H9 (cell line): ENCODE measurements around the gene CHEK1. TPM values are rescaled to one million over a fixed set of nuclear protein-coding genes. Genes with fewer than 3 reads are reported as not detected.

Experiments
- DNase-seq: peaks from one replicate; pipeline ENCODE4 v3.0.0-alpha.2; 2017
- H2AFZ ChIP-seq: one replicate; pipeline ENCODE4 v1.6.1; 2013; ENCODE audit warnings: mild to moderate bottlenecking, low read length, control low read depth, moderate library complexity
- H2AK5ac ChIP-seq: 2 replicates; pipeline ENCODE4 v1.6.1; 2013; ENCODE audit warnings: low read length, control low read depth, mixed read lengths; ENCODE audit not compliant: insufficient read length
- H2BK120ac ChIP-seq: one replicate; pipeline ENCODE4 v1.6.1; 2013; ENCODE audit warnings: low read depth, mild to moderate bottlenecking, low read length, control low read depth, inconsistent platforms; ENCODE audit not compliant: poor library complexity, severe bottlenecking
- H2BK12ac ChIP-seq: 2 replicates; pipeline ENCODE4 v1.6.1; 2013; ENCODE audit warnings: low read length, control low read depth, mixed read lengths, low read depth; ENCODE audit not compliant: insufficient read length
- H2BK15ac ChIP-seq: 2 replicates; pipeline ENCODE4 v1.6.1; 2013; ENCODE audit warnings: low read depth, low read length, control low read depth
- H2BK20ac ChIP-seq: one replicate; pipeline ENCODE4 v1.6.1; 2013; ENCODE audit warnings: low read depth, mild to moderate bottlenecking, low read length, control low read depth, inconsistent platforms; ENCODE audit not compliant: poor library complexity, severe bottlenecking
- H2BK5ac ChIP-seq: 2 replicates; pipeline ENCODE4 v1.6.1; 2013; ENCODE audit warnings: low read length, control low read depth, mixed read lengths; ENCODE audit not compliant: insufficient read length
- H3K14ac ChIP-seq: 2 replicates; pipeline ENCODE4 v1.6.1; 2013; ENCODE audit warnings: low read length, control low read depth; ENCODE audit not compliant: insufficient read depth
- H3K18ac ChIP-seq: 2 replicates; pipeline ENCODE4 v1.6.1; 2013; ENCODE audit warnings: low read depth, mild to moderate bottlenecking, mixed read lengths, low read length, control low read depth; ENCODE audit not compliant: insufficient read length
- H3K23ac ChIP-seq: 2 replicates; pipeline ENCODE4 v1.6.1; 2013; ENCODE audit warnings: low read length, control low read depth, mixed read lengths, low read depth; ENCODE audit not compliant: insufficient read length
- H3K23me2 ChIP-seq: 2 replicates; pipeline ENCODE4 v1.6.1; 2013; ENCODE audit warnings: low read depth, mild to moderate bottlenecking, mixed read lengths, low read length, control low read depth; ENCODE audit not compliant: insufficient read length, poor library complexity, severe bottlenecking
- H3K27ac ChIP-seq: 2 replicates; pipeline ENCODE4 v1.5.1; 2013; ENCODE audit warnings: low read length, control low read depth, mixed read lengths, low read depth; ENCODE audit not compliant: insufficient read length
- H3K27me3 ChIP-seq: 2 replicates; pipeline ENCODE4 v1.6.1; 2013; ENCODE audit warnings: low read length, control low read depth, inconsistent platforms; ENCODE audit not compliant: insufficient read depth
- H3K4ac ChIP-seq: 2 replicates; pipeline ENCODE4 v1.6.1; 2013; ENCODE audit warnings: low read depth, mild to moderate bottlenecking, control low read depth, inconsistent platforms, low read length, moderate library complexity
- H3K4me1 ChIP-seq: 2 replicates; pipeline ENCODE4 v1.6.1; 2013; ENCODE audit warnings: low read length, control low read depth, inconsistent platforms; ENCODE audit not compliant: insufficient read depth
- H3K4me2 ChIP-seq: 2 replicates; pipeline ENCODE4 v1.6.1; 2013; ENCODE audit warnings: low read length, control low read depth, mixed read lengths; ENCODE audit not compliant: insufficient read length, insufficient read depth
- H3K56ac ChIP-seq: 2 replicates; pipeline ENCODE4 v1.6.1; 2013; ENCODE audit warnings: low read depth, mild to moderate bottlenecking, mixed read lengths, low read length, control low read depth; ENCODE audit not compliant: insufficient read length
- H3K79me1 ChIP-seq: 2 replicates; pipeline ENCODE4 v1.6.1; 2013; ENCODE audit warnings: low read depth, mild to moderate bottlenecking, moderate library complexity, low read length, control low read depth, inconsistent platforms; ENCODE audit not compliant: insufficient read depth, poor library complexity, severe bottlenecking
- H3K79me2 ChIP-seq: 2 replicates; pipeline ENCODE4 v1.6.1; 2013; ENCODE audit warnings: low read length, control low read depth, inconsistent platforms; ENCODE audit not compliant: insufficient read depth
- H3K9ac ChIP-seq: 2 replicates; pipeline ENCODE4 v1.6.1; 2013; ENCODE audit warnings: low read length, control low read depth, mixed read lengths; ENCODE audit not compliant: insufficient read length; ENCODE audit errors: extremely low read depth
- H3K9me3 ChIP-seq: one replicate; pipeline ENCODE4 v1.6.1; 2013; ENCODE audit warnings: low read depth, low read length, inconsistent platforms; ENCODE audit not compliant: control insufficient read depth
- H3T11ph ChIP-seq: one replicate; pipeline ENCODE4 v1.6.1; 2013; ENCODE audit warnings: mild to moderate bottlenecking, low read length, control low read depth, inconsistent platforms
- H4K20me1 ChIP-seq: one replicate; pipeline ENCODE4 v1.6.1; 2013; ENCODE audit not compliant: control insufficient read depth, insufficient read length, insufficient read depth
- H4K5ac ChIP-seq: 2 replicates; pipeline ENCODE4 v1.6.1; 2013; ENCODE audit warnings: low read depth, mild to moderate bottlenecking, mixed read lengths, low read length, control low read depth; ENCODE audit not compliant: insufficient read length
- H4K8ac ChIP-seq: replicated peaks from 2 replicates; pipeline ENCODE4 v1.6.1; 2013; ENCODE audit warnings: low read length, control low read depth, mixed read lengths, low read depth; ENCODE audit not compliant: insufficient read length
- H4K91ac ChIP-seq: 2 replicates; pipeline ENCODE4 v1.6.1; 2013; ENCODE audit warnings: low read depth, mild to moderate bottlenecking, moderate library complexity, mixed read lengths, low read length, control low read depth; ENCODE audit not compliant: insufficient read length
- H3K27ac Mint-ChIP-seq, 3 experiments: 2 replicates in 2 of 3; 3 replicates in 1 of 3; pipeline ENCODE4 v1.8.0; 2020 to 2021; ENCODE audit warnings: mixed read lengths in 3 of 3, mild to moderate bottlenecking in 1 of 3, moderate library complexity in 1 of 3
- H3K27me3 Mint-ChIP-seq: 2 replicates; pipeline ENCODE4 v1.8.0; 2021; ENCODE audit warnings: low read depth, mild to moderate bottlenecking, moderate library complexity, mixed read lengths
- H3K36me3 Mint-ChIP-seq, 3 experiments: 2 replicates in 2 of 3; 3 replicates in 1 of 3; pipeline ENCODE4 v1.8.0; 2020 to 2021; ENCODE audit warnings: low read depth in 3 of 3, mixed read lengths in 3 of 3; ENCODE audit not compliant: insufficient read depth in 1 of 3
- H3K4me1 Mint-ChIP-seq, 2 experiments: 2 replicates each; pipeline ENCODE4 v1.8.0; 2020; ENCODE audit warnings: mixed read lengths in 2 of 2
- H3K4me3 Mint-ChIP-seq, 2 experiments: 2 replicates in 1 of 2; 3 replicates in 1 of 2; pipeline ENCODE4 v1.8.0; 2020 to 2021; ENCODE audit warnings: mild to moderate bottlenecking in 2 of 2, mixed read lengths in 2 of 2, moderate library complexity in 1 of 2
- H3K9me3 Mint-ChIP-seq, 2 experiments: 2 replicates in 1 of 2; 3 replicates in 1 of 2; pipeline ENCODE4 v1.8.0; 2020; ENCODE audit warnings: mild to moderate bottlenecking in 2 of 2, mixed read lengths in 2 of 2, moderate library complexity in 1 of 2
- CTCF ChIP-seq: fragments of 200-600 bp; sonication (generic); conservative IDR thresholded peaks from 3 replicates; pipeline ENCODE4 v1.8.0; 2021; ENCODE audit warnings: antibody characterized with exemption, mild to moderate bottlenecking
- WGBS: extraction: QIAGEN DNeasy Blood & Tissue Kit; methylation state at CpG from one replicate; pipeline ENCODE4 v1.1.7; 2013; ENCODE audit warnings: missing lambda C conversion rate, low lambda C conversion rate, mixed read lengths; ENCODE audit not compliant: insufficient read length; ENCODE audit errors: extremely low coverage; 5-methylcytosine and 5-hydroxymethylcytosine counted together
- total RNA-seq: library from RNA; stranded (reverse); gene quantifications from 2 replicates; pipeline ENCODE4 v1.2.1, GENCODE V29; 2021

CHEK1 gene
- total RNA-seq, 1 experiment from 2014 or later, result 126 TPM

- Mint-ChIP-seq H3K4me3 (no peak overlapping the region), H3K4me1 (peaks cover 0 to 3% of the 10 kb centered on the region in 2 experiments; a peak in 1 of 4 replicates), H3K36me3 (peaks cover 0 to 4% (median 4%) of the 10 kb centered on the region in 3 experiments; a peak in 3 of 7 replicates), H3K9me3 (no peaks in the 10 kb centered on the region; a peak in 1 of 5 replicates), H3K27ac (no peak overlapping the region), H3K27me3 (no peaks in the 10 kb centered on the region)
- Histone ChIP-seq H3K4ac (no peak overlapping the region), H4K20me1 (no peaks in the 10 kb centered on the region), H4K5ac (no peak overlapping the region), H4K8ac (no peak overlapping the region), H3K23ac (no peak overlapping the region), H3K56ac (no peak overlapping the region), H2AK5ac (no peak overlapping the region), H3K79me2 (no peaks in the 10 kb centered on the region), H3K27me3 (no peaks in the 10 kb centered on the region), H2BK5ac (no peak overlapping the region), H2BK15ac (no peak overlapping the region), H3K4me2 (no peak overlapping the region), H2BK120ac (no peak overlapping the region), H3K27ac (no peak overlapping the region), H3K4me1 (no peaks in the 10 kb centered on the region), H3K79me1 (no peaks in the 10 kb centered on the region), H2BK12ac (no peak overlapping the region), H3T11ph (no peak overlapping the region), H2BK20ac (no peak overlapping the region), H3K18ac (no peak overlapping the region), H3K9me3 (no peaks in the 10 kb centered on the region), H3K23me2 (no peaks in the 10 kb centered on the region), H2AFZ (no peak overlapping the region), H4K91ac (no peak overlapping the region), H3K9ac (no peak overlapping the region), H3K14ac (no peak overlapping the region)
- WGBS, result no CpG with 5 or more reads among the region's 2 CpGs
- no peak for DNase-seq
- no peak for TF ChIP-seq CTCF
These were observed 70.0 kb downstream of the CHEK1 start for GRCh38 chr11:125694951-125695350.
